Keratinocyte (primary cell): Measurements from ENCODE around the gene ARID1B.

ENCODE experiments used
- CTCF ChIP-seq, 3 experiments: IDR thresholded peaks in 1 of 3; conservative IDR thresholded peaks in 1 of 3; optimal IDR thresholded peaks in 1 of 3; 2 replicates in 2 of 3; 3 replicates in 1 of 3; pipeline versions ENCODE3 to v1.5.1; 2011; ENCODE audit warnings: low read length in 3 of 3, mild to moderate bottlenecking in 3 of 3, moderate library complexity in 2 of 3, control low read depth in 1 of 3, inconsistent platforms in 1 of 3; ENCODE audit not compliant: insufficient read depth in 2 of 3; ENCODE audit errors: extremely low read depth in 1 of 3
- EZH2 ChIP-seq: IDR thresholded peaks from one replicate; pipeline ENCODE4 v1.6.1; 2012; ENCODE audit warnings: inconsistent platforms, mild to moderate bottlenecking, low read length, moderate library complexity

- TF ChIP-seq CTCF (optimal IDR thresholded peaks at IDR 0.05 in 1 of 3, IDR thresholded peaks at IDR 0.05 in 1 of 3, conservative IDR thresholded peaks at IDR 0.05 in 1 of 3; ENCODE audit: extremely low read depth in 1 of 3, insufficient read depth in 2 of 3, low read length in 3 of 3) (no peak), EZH2 (no peak)
Observed at GRCh38 chr6:157107571-157107914, 330.4 kb downstream of the ARID1B start.
